Hepatocyte (in vitro differentiated cells): ENCODE results near the gene GLI2. TPM values are rescaled to one million over a fixed set of nuclear protein-coding genes. Genes with fewer than 3 reads are reported as not detected.
A peak's percentile ranks its signal among the peaks of the same experiment; 100 is the strongest.

ENCODE experiments used
- DNase-seq: peaks from one replicate; pipeline ENCODE4 v3.0.0-alpha.2; 2016; ENCODE audit warnings: low spot score
- H2AFZ ChIP-seq: fragments of 200-600 bp; sonication (generic); 2 replicates; pipeline ENCODE4 v1.6.0; 2016; ENCODE audit warnings: antibody characterized with exemption, mild to moderate bottlenecking
- H3K27ac ChIP-seq: fragments of 200-600 bp; sonication (generic); 2 replicates; pipeline ENCODE4 v1.5.1; 2016; ENCODE audit warnings: mild to moderate bottlenecking
- H3K27me3 ChIP-seq: fragments of 200-600 bp; sonication (generic); 2 replicates; pipeline ENCODE4 v1.6.1; 2016
- H3K36me3 ChIP-seq: fragments of 200-600 bp; sonication (generic); replicated peaks from 2 replicates; pipeline ENCODE4 v1.5.1; 2016; ENCODE audit warnings: low read depth; ENCODE audit not compliant: insufficient read depth
- H3K4me1 ChIP-seq: fragments of 200-600 bp; sonication (generic); 2 replicates; pipeline ENCODE4 v1.5.1; 2016; ENCODE audit warnings: mild to moderate bottlenecking, moderate library complexity; ENCODE audit not compliant: insufficient read depth
- H3K4me2 ChIP-seq: fragments of 200-600 bp; sonication (generic); 2 replicates; pipeline ENCODE4 v1.6.0; 2016
- H3K4me3 ChIP-seq: fragments of 200-600 bp; sonication (generic); 2 replicates; pipeline ENCODE4 v1.5.1; 2016; ENCODE audit warnings: mild to moderate bottlenecking
- H3K79me2 ChIP-seq: fragments of 200-600 bp; sonication (generic); 2 replicates; pipeline ENCODE4 v1.6.0; 2017; ENCODE audit warnings: mild to moderate bottlenecking
- H3K9me2 ChIP-seq: fragments of 200-600 bp; sonication (generic); replicated peaks from 2 replicates; pipeline ENCODE4 v1.6.0; 2017; ENCODE audit warnings: mild to moderate bottlenecking; ENCODE audit not compliant: insufficient read depth
- H3K9me3 ChIP-seq: fragments of 200-600 bp; sonication (generic); 2 replicates; pipeline ENCODE4 v1.5.1; 2016; ENCODE audit warnings: low read depth, mild to moderate bottlenecking
- H4K20me1 ChIP-seq: fragments of 200-600 bp; sonication (generic); 2 replicates; pipeline ENCODE4 v1.6.0; 2016; ENCODE audit warnings: mild to moderate bottlenecking; ENCODE audit not compliant: insufficient read depth, poor library complexity, severe bottlenecking
- EZH2 ChIP-seq: fragments of 200-600 bp; sonication (generic); IDR thresholded peaks from 2 replicates; pipeline ENCODE4 v1.6.1; 2016; ENCODE audit warnings: antibody characterized with exemption, mild to moderate bottlenecking, borderline replicate concordance
- EZH2phosphoT487 ChIP-seq: fragments of 200-600 bp; sonication (generic); IDR thresholded peaks from one replicate; pipeline ENCODE4 v1.6.1; 2018; ENCODE audit warnings: antibody characterized with exemption, mild to moderate bottlenecking, low read depth, moderate library complexity; ENCODE audit not compliant: unreplicated experiment, severe bottlenecking
- WGBS: methylation state at CpG from one replicate; pipeline ENCODE4 v1.1.6; 2016; ENCODE audit warnings: low lambda C conversion rate; ENCODE audit errors: missing lambda C conversion rate; 5-methylcytosine and 5-hydroxymethylcytosine counted together
- polyA plus RNA-seq: library from polyadenylated mRNA; unstranded; fragments of >200 nt; fragmentation: Nextera tagmentation; extraction: Ambion mirVana; gene quantifications from 2 replicates; pipeline ENCODE4 v1.2.1, GENCODE V29; 2016
- total RNA-seq: library from RNA; depleted of rRNA; stranded (reverse); fragments of >200 nt; gene quantifications from 2 replicates; pipeline ENCODE4 v1.2.3, GENCODE V29; 2014
- TF ChIP-seq, protein P1 (sequence below): fragments of 200-600 bp; sonication (generic); IDR thresholded peaks from 2 replicates; pipeline ENCODE4 v1.5.1; 2016; ENCODE audit warnings: antibody characterized with exemption, mild to moderate bottlenecking; ENCODE audit not compliant: poor library complexity

The GLI2 gene
- total and polyA plus RNA-seq, 2 experiments from 2014 or later: 5.3 to 5.8 TPM

DNA sequence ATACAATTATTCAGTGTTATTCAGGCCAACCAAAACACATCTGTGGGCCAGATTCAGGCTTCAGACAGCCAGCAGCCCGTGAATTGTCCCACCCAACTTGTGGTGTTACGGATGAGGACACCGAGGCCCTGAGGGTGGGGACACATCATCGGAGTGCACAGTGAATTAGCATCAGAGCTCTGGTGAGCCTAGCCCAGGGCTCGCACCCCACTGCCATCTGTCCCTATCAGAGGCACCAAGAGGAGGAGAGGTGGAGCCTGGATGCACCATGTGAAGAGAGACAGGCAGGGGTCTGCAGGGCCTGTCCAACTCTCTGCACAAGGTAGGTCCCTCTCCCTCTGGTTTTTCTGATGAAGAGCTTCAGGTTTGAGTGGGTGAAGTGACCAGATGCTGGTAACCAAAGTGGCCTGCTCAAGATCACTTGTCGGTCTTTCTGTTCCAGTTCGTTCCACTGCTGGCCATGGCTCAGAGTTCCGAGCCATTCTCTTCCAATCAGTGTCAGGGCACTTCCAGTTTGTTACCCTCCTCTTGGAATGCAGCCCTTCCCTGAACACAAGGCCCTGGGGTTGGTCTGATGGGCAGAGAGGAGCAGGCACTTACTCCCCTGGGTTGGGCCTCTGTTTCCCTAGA is 14.8 kb upstream of the GLI2 start:
- 90% methylated on average over 8 of the region's 8 CpGs for WGBS
- Histone ChIP-seq H2AFZ (no peak overlapping the region), H4K20me1 (no peaks in the 10 kb centered on the region), H3K4me1 (peaks cover 13% of the 10 kb centered on the region), H3K36me3 (no peaks in the 10 kb centered on the region), H3K79me2 (no peaks in the 10 kb centered on the region), H3K9me2 (no peaks in the 10 kb centered on the region), H3K4me3 (no peak overlapping the region), H3K27me3 (no peaks in the 10 kb centered on the region), H3K4me2 (no peak overlapping the region), H3K27ac (no peak overlapping the region), H3K9me3 (no peaks in the 10 kb centered on the region)
- TF ChIP-seq EZH2 (no peak), EZH2phosphoT487 (no peak)
- TF ChIP-seq, protein P1, sequence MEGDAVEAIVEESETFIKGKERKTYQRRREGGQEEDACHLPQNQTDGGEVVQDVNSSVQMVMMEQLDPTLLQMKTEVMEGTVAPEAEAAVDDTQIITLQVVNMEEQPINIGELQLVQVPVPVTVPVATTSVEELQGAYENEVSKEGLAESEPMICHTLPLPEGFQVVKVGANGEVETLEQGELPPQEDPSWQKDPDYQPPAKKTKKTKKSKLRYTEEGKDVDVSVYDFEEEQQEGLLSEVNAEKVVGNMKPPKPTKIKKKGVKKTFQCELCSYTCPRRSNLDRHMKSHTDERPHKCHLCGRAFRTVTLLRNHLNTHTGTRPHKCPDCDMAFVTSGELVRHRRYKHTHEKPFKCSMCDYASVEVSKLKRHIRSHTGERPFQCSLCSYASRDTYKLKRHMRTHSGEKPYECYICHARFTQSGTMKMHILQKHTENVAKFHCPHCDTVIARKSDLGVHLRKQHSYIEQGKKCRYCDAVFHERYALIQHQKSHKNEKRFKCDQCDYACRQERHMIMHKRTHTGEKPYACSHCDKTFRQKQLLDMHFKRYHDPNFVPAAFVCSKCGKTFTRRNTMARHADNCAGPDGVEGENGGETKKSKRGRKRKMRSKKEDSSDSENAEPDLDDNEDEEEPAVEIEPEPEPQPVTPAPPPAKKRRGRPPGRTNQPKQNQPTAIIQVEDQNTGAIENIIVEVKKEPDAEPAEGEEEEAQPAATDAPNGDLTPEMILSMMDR: no peak
- no peak for DNase-seq

DNA sequence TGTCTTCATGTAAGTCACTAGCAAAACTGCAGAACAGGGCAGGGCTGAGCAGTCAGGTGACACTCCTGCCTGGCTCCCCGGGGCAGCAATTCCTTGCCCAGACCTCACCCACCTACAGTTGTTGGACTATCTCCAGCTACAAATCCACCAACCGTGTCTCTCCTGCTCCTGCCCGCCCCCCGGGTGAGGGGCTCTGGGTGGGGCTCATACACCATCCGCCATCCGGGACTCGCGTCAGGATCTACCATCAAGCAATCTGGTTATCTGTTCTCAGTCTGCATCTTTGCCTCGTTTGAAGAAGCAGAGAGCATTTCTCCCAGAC is 13.5 kb upstream of the GLI2 start:
- Histone ChIP-seq H3K4me3 (no peak overlapping the region), H3K9me2 (no peaks in the 10 kb centered on the region), H3K27ac (peak overlapping the region; percentile 18), H3K9me3 (no peaks in the 10 kb centered on the region), H3K27me3 (no peaks in the 10 kb centered on the region), H4K20me1 (no peaks in the 10 kb centered on the region), H3K79me2 (no peaks in the 10 kb centered on the region), H3K4me1 (peaks cover 8% of the 10 kb centered on the region), H3K36me3 (no peaks in the 10 kb centered on the region), H2AFZ (no peak overlapping the region), H3K4me2 (peak overlapping the region; percentile 1)
- WGBS: 74% methylated on average over 9 of the region's 9 CpGs
- TF ChIP-seq EZH2phosphoT487: no peak
- TF ChIP-seq EZH2: no peak
- TF ChIP-seq, protein P1: no peak
- DNase-seq: no peak

DNA sequence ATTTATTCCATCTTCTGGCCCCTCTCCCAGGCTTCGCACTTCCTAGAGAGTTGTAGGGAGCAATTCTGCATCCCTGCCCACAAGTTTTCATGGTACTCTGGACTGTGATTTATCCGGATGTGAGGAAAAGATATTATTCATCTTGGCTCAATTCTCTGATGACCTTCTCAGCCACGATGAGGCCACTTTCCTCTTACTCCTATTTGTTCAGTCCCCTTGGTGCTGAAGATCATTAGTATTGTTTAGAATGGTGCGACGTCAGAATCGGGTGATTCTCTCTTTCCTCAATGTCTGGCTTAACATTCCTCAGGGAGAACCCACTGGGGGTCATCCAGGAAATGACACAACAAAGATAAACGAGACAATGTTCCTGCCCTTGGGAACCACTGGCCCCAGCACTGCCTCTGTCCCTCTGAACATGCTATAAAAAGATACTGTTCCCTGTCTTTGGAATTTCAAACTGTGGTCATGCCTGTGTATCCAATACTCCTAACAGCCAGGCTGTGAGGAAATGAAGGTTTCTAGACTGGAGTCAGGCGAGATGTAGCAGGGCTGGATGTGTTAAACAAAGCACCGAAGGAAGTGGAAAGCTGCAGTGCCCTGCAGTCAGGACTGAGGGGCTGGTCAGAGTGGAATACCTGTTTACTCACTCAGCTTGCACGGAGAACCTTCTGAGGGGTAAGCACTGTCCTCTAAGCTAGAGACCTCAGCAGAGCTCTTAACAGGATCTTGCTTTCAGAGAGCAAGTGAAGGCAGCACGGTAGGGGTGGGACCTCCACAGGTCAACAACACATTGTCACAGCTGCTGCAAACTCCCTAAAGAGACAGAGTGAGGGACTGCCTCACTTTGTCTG is 12.9 kb upstream of the GLI2 start:
- Histone ChIP-seq H2AFZ (peak overlapping the region; percentile 11), H3K27ac (peak overlapping the region; percentile 18), H3K4me2 (peak overlapping the region; percentile 1), H3K36me3 (no peaks in the 10 kb centered on the region), H3K9me3 (no peaks in the 10 kb centered on the region), H3K27me3 (no peaks in the 10 kb centered on the region), H3K79me2 (no peaks in the 10 kb centered on the region), H4K20me1 (no peaks in the 10 kb centered on the region), H3K9me2 (no peaks in the 10 kb centered on the region), H3K4me1 (peaks cover 8% of the 10 kb centered on the region), H3K4me3 (no peak overlapping the region)
- no peak for TF ChIP-seq EZH2
- TF ChIP-seq, protein P1: no peak
- no peak for TF ChIP-seq EZH2phosphoT487
- 34% methylated on average over 11 of the region's 11 CpGs for WGBS
- no peak for DNase-seq
